Measurements from ENCODE around the gene BOLL. TPM values are rescaled to one million over a fixed set of nuclear protein-coding genes. Genes with fewer than 3 reads are reported as not detected.

The BOLL gene
- total RNA-seq, 1 experiment from 2014 or later, result not detected

- no peak overlapping the region for H3K27ac Mint-ChIP-seq (ENCODE audit: low read depth, unreplicated experiment)
- no peaks in the 10 kb centered on the region for H3K36me3 Mint-ChIP-seq (ENCODE audit: insufficient read depth, unreplicated experiment)
- ChIA-PET CTCF (interaction anchor here (0.5 to 2.6 kb wide), 5 partner anchors 10 to 486 kb away, joined by 4 to 5 read pairs (median 5); no protein-coding TSS in a partner anchor), POLR2A (interaction anchor here (0.7 to 1.2 kb wide), 3 partner anchors 28 to 357 kb away, joined by 3 read pairs; partner anchors contain the start of gene COQ10B)
- TF ChIP-seq, protein P1, sequence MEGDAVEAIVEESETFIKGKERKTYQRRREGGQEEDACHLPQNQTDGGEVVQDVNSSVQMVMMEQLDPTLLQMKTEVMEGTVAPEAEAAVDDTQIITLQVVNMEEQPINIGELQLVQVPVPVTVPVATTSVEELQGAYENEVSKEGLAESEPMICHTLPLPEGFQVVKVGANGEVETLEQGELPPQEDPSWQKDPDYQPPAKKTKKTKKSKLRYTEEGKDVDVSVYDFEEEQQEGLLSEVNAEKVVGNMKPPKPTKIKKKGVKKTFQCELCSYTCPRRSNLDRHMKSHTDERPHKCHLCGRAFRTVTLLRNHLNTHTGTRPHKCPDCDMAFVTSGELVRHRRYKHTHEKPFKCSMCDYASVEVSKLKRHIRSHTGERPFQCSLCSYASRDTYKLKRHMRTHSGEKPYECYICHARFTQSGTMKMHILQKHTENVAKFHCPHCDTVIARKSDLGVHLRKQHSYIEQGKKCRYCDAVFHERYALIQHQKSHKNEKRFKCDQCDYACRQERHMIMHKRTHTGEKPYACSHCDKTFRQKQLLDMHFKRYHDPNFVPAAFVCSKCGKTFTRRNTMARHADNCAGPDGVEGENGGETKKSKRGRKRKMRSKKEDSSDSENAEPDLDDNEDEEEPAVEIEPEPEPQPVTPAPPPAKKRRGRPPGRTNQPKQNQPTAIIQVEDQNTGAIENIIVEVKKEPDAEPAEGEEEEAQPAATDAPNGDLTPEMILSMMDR (IDR thresholded peaks at IDR 0.05; ENCODE audit: unreplicated experiment), result no peak
- BruUV-seq (replicated peaks), result no TSS peak
- peaks cover 2% of the 10 kb centered on the region for H3K4me1 Mint-ChIP-seq (ENCODE audit: insufficient read depth, unreplicated experiment)
- peaks cover 13% of the 10 kb centered on the region for H3K27me3 Mint-ChIP-seq (ENCODE audit: insufficient read depth, unreplicated experiment)
- DNase-seq (ENCODE audit: unreplicated experiment), result no peak
- H3K4me3 Mint-ChIP-seq (ENCODE audit: unreplicated experiment), result no peak overlapping the region
- H3K9me3 Mint-ChIP-seq (ENCODE audit: unreplicated experiment), result no peaks in the 10 kb centered on the region
- intact Hi-C loops (cut with micrococcal nuclease), result no loop called here
Observed at GRCh38 chr2:197810491-197810890, 25.4 kb upstream of the BOLL start.

DNA sequence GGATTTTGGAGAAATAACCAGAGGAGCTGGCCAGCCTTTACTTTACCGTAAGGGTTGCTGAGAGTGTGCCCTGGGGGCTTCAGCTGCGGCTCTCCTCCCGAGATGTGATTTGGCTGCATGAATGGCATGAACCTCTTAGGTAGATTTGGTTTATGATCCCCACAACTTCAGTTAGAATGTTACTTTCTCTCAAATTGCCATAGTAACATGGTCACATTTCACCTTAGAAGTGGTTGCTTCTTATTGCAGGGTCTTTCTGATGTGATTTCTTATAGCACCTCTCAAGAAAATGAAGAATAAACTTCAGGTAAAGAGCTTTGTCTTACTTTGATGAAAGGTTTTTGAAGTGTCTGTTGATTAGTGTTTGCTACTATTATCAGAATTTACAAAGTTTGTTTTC, 24.9 kb upstream of the BOLL start:
- H3K4me1 Mint-ChIP-seq (ENCODE audit: insufficient read depth, unreplicated experiment), result no peaks in the 10 kb centered on the region
- DNase-seq (ENCODE audit: unreplicated experiment), result no peak
- H3K27ac Mint-ChIP-seq (ENCODE audit: low read depth, unreplicated experiment), result no peak overlapping the region
- intact Hi-C loops (cut with micrococcal nuclease), result no loop called here
- BruUV-seq (replicated peaks), result no TSS peak
- ChIA-PET POLR2A (interaction anchor here (0.7 to 1.2 kb wide), 2 partner anchors 289 to 357 kb away, joined by 3 read pairs; partner anchors contain the start of gene COQ10B), CTCF (interaction anchor here (0.5 to 2.6 kb wide), 7 partner anchors 27 to 487 kb away, joined by 3 to 5 read pairs (median 4); no protein-coding TSS in a partner anchor)
- H3K27me3 Mint-ChIP-seq (ENCODE audit: insufficient read depth, unreplicated experiment), result peaks cover 18% of the 10 kb centered on the region
- H3K36me3 Mint-ChIP-seq (ENCODE audit: insufficient read depth, unreplicated experiment), result no peaks in the 10 kb centered on the region
- no peaks in the 10 kb centered on the region for H3K9me3 Mint-ChIP-seq (ENCODE audit: unreplicated experiment)
- TF ChIP-seq, protein P1 (IDR thresholded peaks at IDR 0.05; ENCODE audit: unreplicated experiment), result no peak
- H3K4me3 Mint-ChIP-seq (ENCODE audit: unreplicated experiment), result no peak overlapping the region

DNA sequence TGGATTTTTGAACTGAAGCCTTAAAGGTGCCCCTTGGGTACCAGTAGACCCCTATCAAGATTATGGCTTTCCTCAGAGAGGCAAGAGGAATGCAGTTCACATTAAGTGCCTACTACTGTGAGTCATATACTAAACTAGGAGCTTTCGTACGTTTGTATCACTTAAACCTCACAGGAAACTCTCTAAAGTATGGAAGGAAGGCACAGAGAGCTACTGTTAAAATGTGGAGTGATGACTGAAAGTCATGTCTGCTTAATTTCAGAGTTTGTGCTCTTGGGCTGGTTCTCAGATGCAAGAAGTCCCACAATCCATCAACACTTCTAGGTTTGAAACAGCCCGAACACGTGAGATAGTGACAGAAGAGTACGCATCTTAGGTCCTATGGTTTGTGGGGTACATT, 23.9 kb upstream of the BOLL start:
- CTCF ChIA-PET, result interaction anchor here (0.6 to 2.6 kb wide), 6 partner anchors 26 to 488 kb away, joined by 3 to 5 read pairs (median 4); no protein-coding TSS in a partner anchor

More for the DNA sequence above, 23.9 kb upstream of the BOLL start:
- no peak for DNase-seq (ENCODE audit: unreplicated experiment)
- TF ChIP-seq, protein P1 (IDR thresholded peaks at IDR 0.05; ENCODE audit: unreplicated experiment), result no peak
- Mint-ChIP-seq H3K27ac (ENCODE audit: low read depth, unreplicated experiment) (no peak overlapping the region), H3K4me1 (ENCODE audit: insufficient read depth, unreplicated experiment) (peaks cover 3% of the 10 kb centered on the region), H3K36me3 (ENCODE audit: insufficient read depth, unreplicated experiment) (no peaks in the 10 kb centered on the region), H3K9me3 (ENCODE audit: unreplicated experiment) (no peaks in the 10 kb centered on the region), H3K27me3 (ENCODE audit: insufficient read depth, unreplicated experiment) (peaks cover 18% of the 10 kb centered on the region), H3K4me3 (ENCODE audit: unreplicated experiment) (no peak overlapping the region)
- no TSS peak for BruUV-seq (replicated peaks)
- intact Hi-C loops (cut with micrococcal nuclease), result no loop called here
- POLR2A ChIA-PET, result interaction anchor here (0.6 to 0.7 kb wide), 2 partner anchors 71 to 131 kb away, joined by 3 to 4 read pairs; no protein-coding TSS in a partner anchor

All from MCF 10A (cell line).